Mesothelial cell of epicardium (in vitro differentiated cells): Measurements from ENCODE around the gene OPN5. TPM values are rescaled to one million over a fixed set of nuclear protein-coding genes. Genes with fewer than 3 reads are reported as not detected.

ENCODE experiments used
- DNase-seq, 2 experiments: peaks; one replicate each; pipeline ENCODE4 v3.0.0; 2021; ENCODE audit warnings: low spot score in 2 of 2; ENCODE audit not compliant: unreplicated experiment in 2 of 2
- H3K27ac Mint-ChIP-seq: 2 replicates; pipeline ENCODE4 v1.8.0; 2021; ENCODE audit warnings: mixed read lengths
- H3K27me3 Mint-ChIP-seq: 2 replicates; pipeline ENCODE4 v1.8.0; 2021; ENCODE audit warnings: low read depth, mixed read lengths
- H3K36me3 Mint-ChIP-seq: 2 replicates; pipeline ENCODE4 v1.8.0; 2021; ENCODE audit warnings: mixed read lengths
- H3K4me1 Mint-ChIP-seq: 2 replicates; pipeline ENCODE4 v1.8.0; 2021; ENCODE audit warnings: mixed read lengths
- H3K4me3 Mint-ChIP-seq: 2 replicates; pipeline ENCODE4 v1.8.0; 2021; ENCODE audit warnings: mild to moderate bottlenecking, moderate library complexity, mixed read lengths
- H3K9me3 Mint-ChIP-seq: 2 replicates; pipeline ENCODE4 v1.8.0; 2021; ENCODE audit warnings: mixed read lengths
- CTCF ChIP-seq: fragments of 200-600 bp; sonication (generic); IDR thresholded peaks from one replicate; pipeline ENCODE4 v1.5.0; 2021; ENCODE audit warnings: antibody characterized with exemption; ENCODE audit not compliant: unreplicated experiment
- total RNA-seq: library from RNA; stranded (reverse); gene quantifications from 3 replicates; pipeline ENCODE4 v1.2.1, GENCODE V29; 2021

Gene OPN5
- total RNA-seq, 1 donor from 2014 or later, result not detected

GRCh38 chr6:47773005-47773404, 8.8 kb upstream of the OPN5 start:
- H3K9me3 Mint-ChIP-seq, result no peaks in the 10 kb centered on the region
- H3K27ac Mint-ChIP-seq, result no peak overlapping the region
- H3K27me3 Mint-ChIP-seq, result no peaks in the 10 kb centered on the region
- H3K4me1 Mint-ChIP-seq, result no peaks in the 10 kb centered on the region
- no peaks in the 10 kb centered on the region for H3K36me3 Mint-ChIP-seq
- DNase-seq, result no peak
- H3K4me3 Mint-ChIP-seq, result no peak overlapping the region
- TF ChIP-seq CTCF, result no peak

- H3K27ac Mint-ChIP-seq, result no peak overlapping the region
- no peaks in the 10 kb centered on the region for H3K9me3 Mint-ChIP-seq
- H3K27me3 Mint-ChIP-seq, result no peaks in the 10 kb centered on the region
- H3K4me1 Mint-ChIP-seq, result peaks cover 10% of the 10 kb centered on the region
- TF ChIP-seq CTCF, result peak; percentile 47
- peak overlapping the region; percentile 37 for H3K4me3 Mint-ChIP-seq
- H3K36me3 Mint-ChIP-seq, result no peaks in the 10 kb centered on the region
- no peak for DNase-seq
These were observed 1.1 kb upstream of the OPN5 start for GRCh38 chr6:47780510-47781356.

- H3K27me3 Mint-ChIP-seq, result peaks cover 13% of the 10 kb centered on the region
- H3K4me1 Mint-ChIP-seq, result peaks cover 25% of the 10 kb centered on the region
These were observed 3.4 kb downstream of the OPN5 start for GRCh38 chr6:47785182-47785581.

GRCh38 chr6:47787620-47788497, 6.0 kb downstream of the OPN5 start:
- Mint-ChIP-seq H3K9me3 (no peaks in the 10 kb centered on the region), H3K4me3 (peak overlapping the region; percentile 36), H3K4me1 (peaks cover 17% of the 10 kb centered on the region), H3K27ac (no peak overlapping the region), H3K27me3 (peaks cover 13% of the 10 kb centered on the region), H3K36me3 (no peaks in the 10 kb centered on the region)
- peak; percentile 39 to 76 for DNase-seq
- peak; percentile 95 for TF ChIP-seq CTCF

More at GRCh38 chr6:47785182-47785581, 3.4 kb downstream of the OPN5 start:
- DNase-seq, result no peak
- no peak overlapping the region for H3K27ac Mint-ChIP-seq
- no peaks in the 10 kb centered on the region for H3K9me3 Mint-ChIP-seq
- no peak for TF ChIP-seq CTCF
- no peak overlapping the region for H3K4me3 Mint-ChIP-seq
- H3K36me3 Mint-ChIP-seq, result no peaks in the 10 kb centered on the region

GRCh38 chr6:47788498-47788884, 6.7 kb downstream of the OPN5 start:
- H3K9me3 Mint-ChIP-seq, result no peaks in the 10 kb centered on the region
- H3K4me1 Mint-ChIP-seq, result peaks cover 17% of the 10 kb centered on the region
- DNase-seq, result no peak
- H3K27me3 Mint-ChIP-seq, result peaks cover 13% of the 10 kb centered on the region
- H3K36me3 Mint-ChIP-seq, result no peaks in the 10 kb centered on the region
- no peak overlapping the region for H3K27ac Mint-ChIP-seq
- peak overlapping the region; percentile 36 for H3K4me3 Mint-ChIP-seq
- TF ChIP-seq CTCF, result no peak
